Measurements from ENCODE around the gene KRT85. TPM values are rescaled to one million over a fixed set of nuclear protein-coding genes. Genes with fewer than 3 reads are reported as not detected.
A peak's percentile ranks its signal among the peaks of the same experiment; 100 is the strongest.

Gene KRT85
- total and polyA plus RNA-seq, 2 experiments from 2014 or later = 0.12 TPM; not detected in 1

- Histone ChIP-seq H3K36me3 (no peaks in the 10 kb centered on the region), H3K9me3 (ENCODE audit: low read depth) (no peaks in the 10 kb centered on the region), H3K4me1 (ENCODE audit: low read depth) (no peaks in the 10 kb centered on the region), H3K27ac (no peak overlapping the region), H3K27me3 (peaks cover 30% of the 10 kb centered on the region), H3K4me3 (no peak overlapping the region)
- no peak for DNase-seq (ENCODE audit: low read depth in 1 of 2, low spot score in 1 of 2)
- no peak for TF ChIP-seq CTCF (IDR thresholded peaks at IDR 0.05; ENCODE audit: low read depth, low read length)
Measured at GRCh38 chr12:52394836-52395405, 27.6 kb upstream of the KRT85 start.

GRCh38 chr12:52392465-52393007 is 25.3 kb upstream of the KRT85 start:
- Histone ChIP-seq H3K4me3 (no peak overlapping the region), H3K27ac (no peak overlapping the region), H3K4me1 (ENCODE audit: low read depth) (no peaks in the 10 kb centered on the region), H3K27me3 (peaks cover 54% of the 10 kb centered on the region), H3K9me3 (ENCODE audit: low read depth) (no peaks in the 10 kb centered on the region), H3K36me3 (no peaks in the 10 kb centered on the region)
- DNase-seq (ENCODE audit: low read depth in 1 of 2, low spot score in 1 of 2) = no peak
- no peak for TF ChIP-seq CTCF (IDR thresholded peaks at IDR 0.05; ENCODE audit: low read depth, low read length)

GRCh38 chr12:52391618-52392002 is 24.3 kb upstream of the KRT85 start:
- Histone ChIP-seq H3K4me1 (ENCODE audit: low read depth) (no peaks in the 10 kb centered on the region), H3K4me3 (no peak overlapping the region), H3K36me3 (no peaks in the 10 kb centered on the region), H3K9me3 (ENCODE audit: low read depth) (no peaks in the 10 kb centered on the region), H3K27me3 (peaks cover 56% of the 10 kb centered on the region), H3K27ac (no peak overlapping the region)
- DNase-seq (ENCODE audit: low read depth in 1 of 2, low spot score in 1 of 2) = peak in 1 of 2 donors; percentile 20
- no peak for TF ChIP-seq CTCF (IDR thresholded peaks at IDR 0.05; ENCODE audit: low read depth, low read length)

- no peak overlapping the region for H3K27ac ChIP-seq
- no peaks in the 10 kb centered on the region for H3K9me3 ChIP-seq (ENCODE audit: low read depth)
- H3K36me3 ChIP-seq = no peaks in the 10 kb centered on the region
- DNase-seq (ENCODE audit: low read depth in 1 of 2, low spot score in 1 of 2) = peak; percentile 8 to 50
- no peaks in the 10 kb centered on the region for H3K4me1 ChIP-seq (ENCODE audit: low read depth)
- peaks cover 56% of the 10 kb centered on the region for H3K27me3 ChIP-seq
- peak; percentile 78 for TF ChIP-seq CTCF (IDR thresholded peaks at IDR 0.05; ENCODE audit: low read depth, low read length)
- H3K4me3 ChIP-seq = no peak overlapping the region
Measured at GRCh38 chr12:52390739-52391617, 23.7 kb upstream of the KRT85 start.

GRCh38 chr12:52389313-52390207 is 22.3 kb upstream of the KRT85 start:
- no peak overlapping the region for H3K27ac ChIP-seq
- no peaks in the 10 kb centered on the region for H3K4me1 ChIP-seq (ENCODE audit: low read depth)
- H3K4me3 ChIP-seq = no peak overlapping the region
- DNase-seq (ENCODE audit: low read depth in 1 of 2, low spot score in 1 of 2) = peak in 1 of 2 donors; percentile 50
- peaks cover 50% of the 10 kb centered on the region for H3K27me3 ChIP-seq
- no peaks in the 10 kb centered on the region for H3K9me3 ChIP-seq (ENCODE audit: low read depth)
- TF ChIP-seq CTCF (IDR thresholded peaks at IDR 0.05; ENCODE audit: low read depth, low read length) = no peak
- H3K36me3 ChIP-seq = no peaks in the 10 kb centered on the region
